Psoas muscle (tissue), 8 donors: ENCODE data around the gene TNNC1. TPM values are rescaled to one million over a fixed set of nuclear protein-coding genes. Genes with fewer than 3 reads are reported as not detected.

Experiments used
- ATAC-seq, 4 donors: fragments of 200-7000 bp; cut with Tn5 transposase; one replicate each; pipeline ENCODE4 v1.9.1; 2020; ENCODE audit warnings: moderate library complexity in 3 of 4, mild to moderate bottlenecking in 2 of 4
- DNase-seq, 2 donors: peaks; one replicate each; pipeline ENCODE4 v3.0.0-alpha.2; 2020
- H3K27ac ChIP-seq: fragments of 200-600 bp; one replicate; pipeline ENCODE4 v1.8.0; 2022
- H3K27me3 ChIP-seq, 3 donors: fragments of 200-600 bp in 1 of 3; one replicate each; pipeline versions ENCODE4 v1.6.1 to v1.8.0; 2013 to 2022; ENCODE audit warnings: low read length in 2 of 3, mild to moderate bottlenecking in 2 of 3, moderate library complexity in 1 of 3; ENCODE audit not compliant: insufficient read depth in 3 of 3
- H3K36me3 ChIP-seq, 2 donors: fragments of 200-600 bp in 1 of 2; one replicate each; pipeline versions ENCODE4 v1.6.1 to v1.8.0; 2013 to 2022; ENCODE audit warnings: low read depth in 1 of 2, mild to moderate bottlenecking in 1 of 2, moderate library complexity in 1 of 2; ENCODE audit not compliant: insufficient read depth in 1 of 2
- H3K4me1 ChIP-seq: fragments of 200-600 bp; one replicate; pipeline ENCODE4 v1.8.0; 2022
- H3K4me3 ChIP-seq: fragments of 200-600 bp; one replicate; pipeline ENCODE4 v1.8.0; 2022; ENCODE audit warnings: mild to moderate bottlenecking
- H3K9me3 ChIP-seq: fragments of 200-600 bp; one replicate; pipeline ENCODE4 v1.8.0; 2022
- WGBS, 3 donors: extraction: QIAGEN DNeasy Blood & Tissue Kit; methylation state at CpG; one replicate each; pipeline versions ENCODE4 v1.1.6 to v1.1.7; 2013; 5-methylcytosine and 5-hydroxymethylcytosine counted together
- intact Hi-C, 2 donors: fragments of 100-400 bp; cut with DNase I; formaldehyde crosslinking; loops; one replicate each; pipeline versions ENCODE4 v1.11.0 to v1.14.2; 2022
- polyA plus RNA-seq, 3 donors: library from polyadenylated mRNA; stranded (reverse); fragments of 200-250 nt; gene quantifications; one replicate each; pipeline ENCODE4 v1.2.3, GENCODE V29; 2013
- total RNA-seq, 4 donors: library from RNA; stranded (reverse); fragmentation: NEBNext Ultra II Directional in 2 of 4; extraction: Animal tissue kit (Norgen Biotek cat#: 25700) in 2 of 4; gene quantifications; one replicate each; pipeline versions ENCODE4 v1.2.1 to v1.2.4, GENCODE V29; 2021 to 2023
- TF ChIP-seq, protein P1 (sequence below): fragments of 200-600 bp; IDR thresholded peaks from one replicate; pipeline ENCODE4 v1.8.0; 2022; ENCODE audit warnings: antibody characterized with exemption
- donor health status: healthy with polysubstance abuse.
- donor health status: DM: no; HTN: no; CAD: no; lungs with moderate emphysema.
- donor health status: Bipolar disorder and iron deficiency.
- donor health status: healthy.
- donor health status: DM: yes; HTN: yes; CAD: no.
- donor health status: DM: no; HTN: no; CAD: no.
- donor health status: DM: no; HTN: no; CAD: no.
- donor health status: DM: yes; HTN: yes; CAD: no.

The TNNC1 gene
- total and polyA plus RNA-seq, 7 donors = 4,153 to 7,172 (median 6,385) TPM

- Histone ChIP-seq H3K27me3 (no peaks in the 10 kb centered on the region), H3K36me3 (peaks cover 11 to 40% of the 10 kb centered on the region in 2 donors), H3K9me3 (no peaks in the 10 kb centered on the region), H3K4me3 (peak overlapping the region; percentile 73), H3K4me1 (peaks cover 36% of the 10 kb centered on the region), H3K27ac (peak overlapping the region; percentile 90)
- ATAC-seq (no peak), DNase-seq (no peak)
- 15 to 25% (median 17%) methylated on average over 12 to 13 of the region's 13 CpGs for WGBS, 3 donors
- TF ChIP-seq, protein P1, sequence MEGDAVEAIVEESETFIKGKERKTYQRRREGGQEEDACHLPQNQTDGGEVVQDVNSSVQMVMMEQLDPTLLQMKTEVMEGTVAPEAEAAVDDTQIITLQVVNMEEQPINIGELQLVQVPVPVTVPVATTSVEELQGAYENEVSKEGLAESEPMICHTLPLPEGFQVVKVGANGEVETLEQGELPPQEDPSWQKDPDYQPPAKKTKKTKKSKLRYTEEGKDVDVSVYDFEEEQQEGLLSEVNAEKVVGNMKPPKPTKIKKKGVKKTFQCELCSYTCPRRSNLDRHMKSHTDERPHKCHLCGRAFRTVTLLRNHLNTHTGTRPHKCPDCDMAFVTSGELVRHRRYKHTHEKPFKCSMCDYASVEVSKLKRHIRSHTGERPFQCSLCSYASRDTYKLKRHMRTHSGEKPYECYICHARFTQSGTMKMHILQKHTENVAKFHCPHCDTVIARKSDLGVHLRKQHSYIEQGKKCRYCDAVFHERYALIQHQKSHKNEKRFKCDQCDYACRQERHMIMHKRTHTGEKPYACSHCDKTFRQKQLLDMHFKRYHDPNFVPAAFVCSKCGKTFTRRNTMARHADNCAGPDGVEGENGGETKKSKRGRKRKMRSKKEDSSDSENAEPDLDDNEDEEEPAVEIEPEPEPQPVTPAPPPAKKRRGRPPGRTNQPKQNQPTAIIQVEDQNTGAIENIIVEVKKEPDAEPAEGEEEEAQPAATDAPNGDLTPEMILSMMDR = no peak
- intact Hi-C loops = loop anchor here in 1 of 2 donors (1.0 to 5.0 kb wide), 2 partner anchors 14 to 231 kb away; partner anchors contain the start of genes GNL3 and PBRM1
These were observed 2.4 kb upstream of the TNNC1 start for GRCh38 chr3:52456169-52456799.

DNA sequence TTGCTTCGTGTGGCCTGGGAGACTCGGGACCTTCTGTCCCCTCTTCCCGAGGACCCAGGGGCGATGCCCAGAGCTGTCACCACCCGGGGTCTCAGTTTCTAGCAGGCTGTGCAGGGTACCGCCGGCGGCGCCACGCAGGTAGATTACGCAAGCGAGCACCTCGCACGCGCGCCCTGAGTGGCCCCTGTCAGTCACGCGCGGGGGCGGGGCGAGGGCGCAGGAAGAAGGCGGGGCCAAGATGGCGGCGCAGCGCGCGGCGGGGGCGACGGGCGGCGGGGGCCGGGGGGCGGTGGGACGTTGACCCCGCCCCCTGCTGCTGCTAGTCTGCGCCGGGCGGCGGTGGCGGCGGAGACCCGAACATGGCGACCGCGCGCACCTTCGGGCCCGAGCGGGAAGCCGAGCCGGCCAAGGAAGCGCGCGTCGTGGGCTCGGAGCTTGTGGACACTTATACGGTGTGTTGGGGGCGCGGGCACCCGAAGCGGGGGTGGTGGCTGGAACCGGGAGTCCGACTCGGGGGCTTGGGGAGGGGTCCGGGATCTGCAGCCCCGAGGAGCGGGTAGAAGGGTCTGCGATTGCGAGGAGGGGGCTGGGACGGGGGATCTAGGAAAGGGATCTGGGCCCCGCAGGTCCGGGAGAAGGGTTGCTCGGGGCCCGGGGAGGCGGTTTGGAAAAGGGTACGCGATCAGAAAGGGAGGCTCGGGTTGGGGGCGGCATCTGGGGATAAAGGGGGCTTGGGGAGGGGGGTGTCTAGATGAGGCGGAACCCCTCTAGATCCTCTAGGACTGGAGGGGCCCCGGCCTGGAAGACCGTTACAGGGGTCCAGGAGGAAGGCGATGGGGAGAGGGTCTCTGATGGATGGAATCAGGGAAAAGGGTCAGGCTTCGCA lies 1.7 kb upstream of the TNNC1 start, which contains the start of gene NISCH:
NISCH (plus strand) TSS at position 322 of the 886 bp plus-strand sequence; CDS start at position 360, 38 bp downstream.
- Histone ChIP-seq H3K36me3 (peaks cover 11 to 32% of the 10 kb centered on the region in 2 donors), H3K4me1 (peaks cover 36% of the 10 kb centered on the region), H3K27me3 (no peaks in the 10 kb centered on the region), H3K4me3 (peak within 1 kb of the TSS; percentile 73), H3K27ac (peak within 1 kb of the TSS; percentile 90), H3K9me3 (no peaks in the 10 kb centered on the region)
- TF ChIP-seq, protein P1 = no peak
- DNase-seq = peak; percentile 94 to 96
- ATAC-seq = peak; percentile 59 to 70 (median 63)
- 0 to 1% (median 1%) methylated on average over 37 to 85 of the region's 86 CpGs for WGBS, 3 donors
- intact Hi-C loops = loop anchor here in 1 of 2 donors (1.0 to 5.0 kb wide), 2 partner anchors 15 to 232 kb away; partner anchors contain the start of genes GNL3 and PBRM1

- ATAC-seq = peak in 1 of 4 donors; percentile 0
- intact Hi-C loops = loop anchor here in 1 of 2 donors (5.0 kb wide), 1 partner anchor 232 kb away; the partner anchor contains the start of genes GNL3 and PBRM1
These were observed 1.1 kb upstream of the TNNC1 start for GRCh38 chr3:52454938-52455282.

GRCh38 chr3:52454250-52454937 lies 553 bp upstream of the TNNC1 start:
- no peak for ATAC-seq
- DNase-seq = peak in 1 of 2 donors; percentile 73
- TF ChIP-seq, protein P1 = no peak
- Histone ChIP-seq H3K4me3 (peak overlapping the region; percentile 73), H3K27me3 (no peaks in the 10 kb centered on the region), H3K4me1 (peaks cover 40% of the 10 kb centered on the region), H3K36me3 (peaks cover 11 to 21% of the 10 kb centered on the region in 2 donors), H3K9me3 (no peaks in the 10 kb centered on the region), H3K27ac (peak overlapping the region; percentile 90)
- intact Hi-C loops = no loop called here
- WGBS, 3 donors = 34 to 38% (median 35%) methylated on average over 8 of the region's 8 CpGs

More at GRCh38 chr3:52454938-52455282, 1.1 kb upstream of the TNNC1 start:
- H3K27ac ChIP-seq = peak overlapping the region; percentile 90
- TF ChIP-seq, protein P1 = no peak
- no peaks in the 10 kb centered on the region for H3K27me3 ChIP-seq
- peak overlapping the region; percentile 73 for H3K4me3 ChIP-seq
- DNase-seq = no peak
- peaks cover 11 to 26% of the 10 kb centered on the region in 2 donors for H3K36me3 ChIP-seq
- H3K9me3 ChIP-seq = no peaks in the 10 kb centered on the region
- 12 to 34% (median 20%) methylated on average over 11 of the region's 11 CpGs for WGBS, 3 donors
- peaks cover 38% of the 10 kb centered on the region for H3K4me1 ChIP-seq
